ENCODE data around the gene RUNX3.
"Not testable (repeated sequence)": the region's sequence is repeated elsewhere in the genome, so short reads cannot be mapped to it uniquely, and the experiment has no call there.

- TF ChIP-seq CTCF (IDR thresholded peaks at IDR 0.05 in 8 of 11, conservative IDR thresholded peaks at IDR 0.05 in 3 of 11); POLR2A (IDR thresholded peaks at IDR 0.05): not testable (repeated sequence)
Measured at GRCh38 chr1:24979232-24979631, 49.2 kb upstream of the RUNX3 start.
